MM.1S (cell line): Measurements from ENCODE around the gene TCHH.

Experiments used
- DNase-seq: peaks from one replicate; pipeline ENCODE4 v3.0.0-alpha.2; 2015
- H2AFZ ChIP-seq: fragments of 300-600 bp; sonication (generic); 2 replicates; pipeline ENCODE4 v1.6.0; 2016; ENCODE audit warnings: antibody characterized with exemption, low read length
- H3F3A ChIP-seq: fragments of 300-600 bp; sonication (generic); 2 replicates; pipeline ENCODE4 v1.6.1; 2016; ENCODE audit warnings: mild to moderate bottlenecking, antibody characterized with exemption, low read length, moderate library complexity, mixed read lengths; ENCODE audit not compliant: insufficient read depth
- H3K27ac ChIP-seq: fragments of 300-600 bp; sonication (generic); 2 replicates; pipeline ENCODE4 v1.5.1; 2016; ENCODE audit warnings: mild to moderate bottlenecking, low read length
- H3K27me3 ChIP-seq: fragments of 300-600 bp; sonication (generic); replicated peaks from 2 replicates; pipeline ENCODE4 v1.6.0; 2016; ENCODE audit warnings: low read length; ENCODE audit not compliant: insufficient read depth
- H3K36me3 ChIP-seq: fragments of 300-600 bp; sonication (generic); replicated peaks from 2 replicates; pipeline ENCODE4 v1.6.1; 2016; ENCODE audit warnings: mild to moderate bottlenecking, low read length, mixed read lengths; ENCODE audit not compliant: insufficient read depth
- H3K4me1 ChIP-seq: fragments of 300-600 bp; sonication (generic); 2 replicates; pipeline ENCODE4 v1.6.1; 2016; ENCODE audit warnings: low read length, mixed read lengths
- H3K4me2 ChIP-seq: fragments of 300-600 bp; sonication (generic); 2 replicates; pipeline ENCODE4 v1.6.0; 2016; ENCODE audit warnings: low read depth, low read length
- H3K4me3 ChIP-seq: fragments of 300-600 bp; sonication (generic); 2 replicates; pipeline ENCODE4 v1.5.1; 2016; ENCODE audit warnings: low read length, mixed read lengths
- H3K79me2 ChIP-seq: fragments of 300-600 bp; sonication (generic); 2 replicates; pipeline ENCODE4 v1.6.1; 2016; ENCODE audit warnings: mixed run types, low read length, mixed read lengths
- H3K9ac ChIP-seq: fragments of 300-600 bp; sonication (generic); 2 replicates; pipeline ENCODE4 v1.6.1; 2016; ENCODE audit warnings: low read length, mixed read lengths
- H3K9me2 ChIP-seq: fragments of 300-600 bp; sonication (generic); replicated peaks from 2 replicates; pipeline ENCODE4 v1.6.1; 2016; ENCODE audit warnings: mild to moderate bottlenecking, low read length, mixed read lengths; ENCODE audit not compliant: insufficient read depth
- H3K9me3 ChIP-seq: fragments of 300-600 bp; sonication (generic); replicated peaks from 2 replicates; pipeline ENCODE4 v1.6.1; 2016; ENCODE audit warnings: mild to moderate bottlenecking, low read length, mixed read lengths; ENCODE audit not compliant: insufficient read depth
- H4K20me1 ChIP-seq: fragments of 300-600 bp; sonication (generic); 2 replicates; pipeline ENCODE4 v1.6.1; 2016; ENCODE audit warnings: mild to moderate bottlenecking, low read length, moderate library complexity, mixed read lengths; ENCODE audit not compliant: insufficient read depth
- CTCF ChIP-seq: fragments of 300-600 bp; sonication (generic); IDR thresholded peaks from 2 replicates; pipeline ENCODE4 v1.5.1; 2016; ENCODE audit warnings: antibody characterized with exemption, low read length, mixed read lengths
- EZH2 ChIP-seq: fragments of 300-600 bp; sonication (generic); optimal IDR thresholded peaks from 2 replicates; pipeline ENCODE3; 2017; ENCODE audit warnings: low read depth, mild to moderate bottlenecking, antibody characterized with exemption, low read length, mixed read lengths
- EZH2phosphoT487 ChIP-seq: fragments of 300-600 bp; sonication (generic); IDR thresholded peaks from 2 replicates; pipeline ENCODE4 v1.6.1; 2018; ENCODE audit warnings: antibody characterized with exemption, low read length

Gene TCHH

GRCh38 chr1:152067929-152068328 lies 47.3 kb downstream of the TCHH start:
- no peaks in the 10 kb centered on the region for H3K4me1 ChIP-seq
- H2AFZ ChIP-seq: no peak overlapping the region
- no peaks in the 10 kb centered on the region for H4K20me1 ChIP-seq
- no peak overlapping the region for H3K4me2 ChIP-seq
- H3K27me3 ChIP-seq: no peaks in the 10 kb centered on the region
- H3K79me2 ChIP-seq: no peaks in the 10 kb centered on the region
- TF ChIP-seq CTCF (no peak), EZH2phosphoT487 (no peak), EZH2 (no peak)
- H3K27ac ChIP-seq: no peak overlapping the region
- no peaks in the 10 kb centered on the region for H3K9me2 ChIP-seq
- no peaks in the 10 kb centered on the region for H3F3A ChIP-seq
- DNase-seq: no peak
- H3K9ac ChIP-seq: no peak overlapping the region
- H3K36me3 ChIP-seq: no peaks in the 10 kb centered on the region
- H3K4me3 ChIP-seq: no peak overlapping the region
- no peaks in the 10 kb centered on the region for H3K9me3 ChIP-seq

GRCh38 chr1:152067150-152067549 lies 48.1 kb downstream of the TCHH start:
- no peak overlapping the region for H3K4me3 ChIP-seq
- no peak for TF ChIP-seq CTCF
- no peak for TF ChIP-seq EZH2
- TF ChIP-seq EZH2phosphoT487: no peak
- no peaks in the 10 kb centered on the region for H3K9me3 ChIP-seq

GRCh38 chr1:152061952-152062351 lies 53.3 kb downstream of the TCHH start:
- no peak overlapping the region for H2AFZ ChIP-seq

More at GRCh38 chr1:152067150-152067549, 48.1 kb downstream of the TCHH start:
- Histone ChIP-seq H3K36me3 (no peaks in the 10 kb centered on the region), H3K9ac (no peak overlapping the region), H3K4me1 (no peaks in the 10 kb centered on the region), H3K27ac (no peak overlapping the region), H3K4me2 (no peak overlapping the region), H3K79me2 (no peaks in the 10 kb centered on the region), H3F3A (no peaks in the 10 kb centered on the region), H3K9me2 (no peaks in the 10 kb centered on the region), H4K20me1 (no peaks in the 10 kb centered on the region), H2AFZ (no peak overlapping the region), H3K27me3 (no peaks in the 10 kb centered on the region)
- DNase-seq: no peak

More at GRCh38 chr1:152061952-152062351, 53.3 kb downstream of the TCHH start:
- Histone ChIP-seq H4K20me1 (no peaks in the 10 kb centered on the region), H3K4me2 (no peak overlapping the region), H3K27ac (no peak overlapping the region), H3K4me3 (no peak overlapping the region), H3K9me2 (no peaks in the 10 kb centered on the region), H3K4me1 (no peaks in the 10 kb centered on the region), H3K9ac (no peak overlapping the region), H3K9me3 (no peaks in the 10 kb centered on the region), H3K36me3 (no peaks in the 10 kb centered on the region), H3F3A (no peaks in the 10 kb centered on the region), H3K27me3 (no peaks in the 10 kb centered on the region), H3K79me2 (no peaks in the 10 kb centered on the region)
- DNase-seq: no peak
- no peak for TF ChIP-seq CTCF
- no peak for TF ChIP-seq EZH2phosphoT487
- no peak for TF ChIP-seq EZH2
